ENCODE data around the gene DNAI1.

Gene DNAI1

DNA sequence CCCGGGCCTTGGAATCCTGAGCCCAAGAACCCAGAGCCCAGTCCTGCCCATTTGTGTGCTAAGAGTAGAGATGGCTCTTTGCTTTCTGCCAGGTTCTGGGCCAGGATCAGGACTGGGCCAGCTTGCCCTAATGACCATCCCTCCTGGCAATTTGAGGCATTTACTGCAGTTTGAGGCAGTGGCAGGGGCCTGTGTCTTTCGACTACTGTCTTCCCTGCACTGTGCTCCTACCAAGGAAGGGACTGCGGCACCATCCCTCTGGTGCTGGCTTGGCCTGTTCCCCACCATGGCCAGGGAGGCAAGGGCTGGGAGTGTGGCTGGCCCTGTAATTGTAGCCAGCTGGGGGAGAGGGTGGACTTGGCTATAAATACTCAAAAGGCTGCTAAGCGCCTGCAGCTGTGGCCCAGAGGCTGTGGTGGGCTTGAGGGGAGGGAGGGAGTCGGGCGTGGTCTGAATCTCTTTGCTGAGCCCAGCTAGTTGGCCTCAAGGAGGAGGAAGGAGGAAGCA is 59.6 kb downstream of the DNAI1 start:
- no peak overlapping the region for H3K9ac ChIP-seq (ENCODE audit: low read length)
- H3K27ac ChIP-seq (ENCODE audit: low read depth, low read length) = no peak overlapping the region
- no peaks in the 10 kb centered on the region for H3K9me3 ChIP-seq (ENCODE audit: insufficient read depth, low read length)

DNA sequence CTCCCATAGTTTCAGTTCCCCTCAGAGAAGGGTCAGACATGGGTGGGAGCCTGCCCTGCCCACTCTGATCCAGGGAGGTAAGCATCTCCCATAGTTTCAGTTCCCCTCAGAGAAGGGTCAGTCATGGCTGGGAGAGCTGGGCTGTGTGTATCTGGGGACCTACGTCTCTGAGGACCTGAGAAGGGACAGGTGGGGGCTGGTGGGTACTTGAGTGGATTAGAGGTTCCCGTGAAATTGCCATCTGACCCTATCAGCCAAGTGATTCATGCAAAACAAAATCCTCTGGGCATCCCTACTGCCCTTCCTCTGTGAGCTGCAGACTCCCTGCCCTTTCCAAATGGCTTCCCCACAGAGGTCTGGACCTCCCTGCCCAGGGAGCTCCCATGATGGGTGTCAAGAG is 60.3 kb downstream of the DNAI1 start:
- no peaks in the 10 kb centered on the region for H3K9me3 ChIP-seq (ENCODE audit: insufficient read depth, low read length)
- H2AFZ ChIP-seq (ENCODE audit: low read depth, low read length, severe bottlenecking) = no peak overlapping the region

More for the DNA sequence above, 59.6 kb downstream of the DNAI1 start:
- Histone ChIP-seq H3K4me3 (ENCODE audit: insufficient read depth, low read length, poor library complexity, severe bottlenecking) (no peak overlapping the region), H3K9me2 (replicated peaks; ENCODE audit: insufficient read depth, low read length) (no peaks in the 10 kb centered on the region), H3K27me3 (ENCODE audit: low read length) (no peaks in the 10 kb centered on the region), H3K4me2 (ENCODE audit: low read depth, low read length, poor library complexity, severe bottlenecking) (no peak overlapping the region), H3K36me3 (ENCODE audit: low read length) (no peaks in the 10 kb centered on the region), H4K20me1 (ENCODE audit: low read depth, low read length) (no peaks in the 10 kb centered on the region), H3F3A (ENCODE audit: insufficient read depth) (no peaks in the 10 kb centered on the region), H2AFZ (ENCODE audit: low read depth, low read length, severe bottlenecking) (no peak overlapping the region), H3K79me2 (ENCODE audit: insufficient read depth, low read length) (no peaks in the 10 kb centered on the region)
- TF ChIP-seq, protein P1, sequence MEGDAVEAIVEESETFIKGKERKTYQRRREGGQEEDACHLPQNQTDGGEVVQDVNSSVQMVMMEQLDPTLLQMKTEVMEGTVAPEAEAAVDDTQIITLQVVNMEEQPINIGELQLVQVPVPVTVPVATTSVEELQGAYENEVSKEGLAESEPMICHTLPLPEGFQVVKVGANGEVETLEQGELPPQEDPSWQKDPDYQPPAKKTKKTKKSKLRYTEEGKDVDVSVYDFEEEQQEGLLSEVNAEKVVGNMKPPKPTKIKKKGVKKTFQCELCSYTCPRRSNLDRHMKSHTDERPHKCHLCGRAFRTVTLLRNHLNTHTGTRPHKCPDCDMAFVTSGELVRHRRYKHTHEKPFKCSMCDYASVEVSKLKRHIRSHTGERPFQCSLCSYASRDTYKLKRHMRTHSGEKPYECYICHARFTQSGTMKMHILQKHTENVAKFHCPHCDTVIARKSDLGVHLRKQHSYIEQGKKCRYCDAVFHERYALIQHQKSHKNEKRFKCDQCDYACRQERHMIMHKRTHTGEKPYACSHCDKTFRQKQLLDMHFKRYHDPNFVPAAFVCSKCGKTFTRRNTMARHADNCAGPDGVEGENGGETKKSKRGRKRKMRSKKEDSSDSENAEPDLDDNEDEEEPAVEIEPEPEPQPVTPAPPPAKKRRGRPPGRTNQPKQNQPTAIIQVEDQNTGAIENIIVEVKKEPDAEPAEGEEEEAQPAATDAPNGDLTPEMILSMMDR (IDR thresholded peaks at IDR 0.05; ENCODE audit: insufficient read depth, low read length, poor library complexity, severe bottlenecking) = no peak
- TF ChIP-seq EZH2phosphoT487 (conservative IDR thresholded peaks at IDR 0.05; ENCODE audit: low read length) = no peak

DNA sequence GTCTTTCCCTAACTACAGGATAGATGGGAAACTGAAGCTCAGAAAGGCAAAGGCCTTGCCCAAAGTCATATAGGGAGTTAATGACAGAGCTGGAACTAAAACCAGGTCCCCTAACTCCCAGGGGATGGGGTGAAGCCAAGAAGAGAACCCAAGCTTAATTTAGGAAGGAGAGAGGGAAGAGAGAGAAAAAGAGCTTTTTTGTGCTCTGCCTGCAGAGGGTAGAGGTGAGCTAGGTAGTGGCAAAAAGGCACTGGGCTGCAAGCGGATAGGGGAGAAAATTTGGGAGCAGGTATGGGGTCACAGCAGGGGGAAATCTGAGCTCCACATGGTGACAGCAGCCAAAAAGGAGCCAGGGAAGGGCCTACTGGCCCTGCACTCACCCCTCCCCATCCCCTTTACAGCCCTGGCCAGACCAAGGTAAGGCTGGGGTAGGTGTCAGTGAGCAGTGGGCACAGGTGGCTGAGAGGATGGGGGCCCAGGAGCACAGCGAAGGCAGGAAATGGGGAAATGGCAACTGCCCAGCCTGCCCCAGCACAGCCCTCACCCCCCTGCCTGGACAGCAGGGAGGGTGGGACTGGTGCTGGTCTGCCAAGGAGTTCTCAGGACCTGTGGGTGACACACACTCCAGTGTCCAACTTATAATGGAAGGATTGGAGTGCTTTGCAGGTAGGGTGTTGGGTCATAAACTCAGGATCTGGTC is 60.9 kb downstream of the DNAI1 start:
- H2AFZ ChIP-seq (ENCODE audit: low read depth, low read length, severe bottlenecking) = no peak overlapping the region
- H3K4me2 ChIP-seq (ENCODE audit: low read depth, low read length, poor library complexity, severe bottlenecking) = no peak overlapping the region
- H3K9me2 ChIP-seq (replicated peaks; ENCODE audit: insufficient read depth, low read length) = no peaks in the 10 kb centered on the region
- H3K4me3 ChIP-seq (ENCODE audit: insufficient read depth, low read length, poor library complexity, severe bottlenecking) = no peak overlapping the region
- no peak overlapping the region for H3K9ac ChIP-seq (ENCODE audit: low read length)
- H3K9me3 ChIP-seq (ENCODE audit: insufficient read depth, low read length) = no peaks in the 10 kb centered on the region
- no peak overlapping the region for H3K27ac ChIP-seq (ENCODE audit: low read depth, low read length)
- no peaks in the 10 kb centered on the region for H3K27me3 ChIP-seq (ENCODE audit: low read length)
- H3K36me3 ChIP-seq (ENCODE audit: low read length) = no peaks in the 10 kb centered on the region
- no peaks in the 10 kb centered on the region for H3K79me2 ChIP-seq (ENCODE audit: insufficient read depth, low read length)
- H3F3A ChIP-seq (ENCODE audit: insufficient read depth) = no peaks in the 10 kb centered on the region
- TF ChIP-seq, protein P1 (IDR thresholded peaks at IDR 0.05; ENCODE audit: insufficient read depth, low read length, poor library complexity, severe bottlenecking) = peak; percentile 15
- no peak for TF ChIP-seq EZH2phosphoT487 (conservative IDR thresholded peaks at IDR 0.05; ENCODE audit: low read length)
- no peaks in the 10 kb centered on the region for H4K20me1 ChIP-seq (ENCODE audit: low read depth, low read length)

More for the DNA sequence above, 60.3 kb downstream of the DNAI1 start:
- no peaks in the 10 kb centered on the region for H3K27me3 ChIP-seq (ENCODE audit: low read length)
- H3K36me3 ChIP-seq (ENCODE audit: low read length) = no peaks in the 10 kb centered on the region
- H3K79me2 ChIP-seq (ENCODE audit: insufficient read depth, low read length) = no peaks in the 10 kb centered on the region
- no peak overlapping the region for H3K27ac ChIP-seq (ENCODE audit: low read depth, low read length)
- no peak overlapping the region for H3K9ac ChIP-seq (ENCODE audit: low read length)
- no peaks in the 10 kb centered on the region for H3K9me2 ChIP-seq (replicated peaks; ENCODE audit: insufficient read depth, low read length)
- H4K20me1 ChIP-seq (ENCODE audit: low read depth, low read length) = no peaks in the 10 kb centered on the region
- no peak overlapping the region for H3K4me3 ChIP-seq (ENCODE audit: insufficient read depth, low read length, poor library complexity, severe bottlenecking)
- TF ChIP-seq, protein P1 (IDR thresholded peaks at IDR 0.05; ENCODE audit: insufficient read depth, low read length, poor library complexity, severe bottlenecking) = no peak
- TF ChIP-seq EZH2phosphoT487 (conservative IDR thresholded peaks at IDR 0.05; ENCODE audit: low read length) = no peak
- H3K4me2 ChIP-seq (ENCODE audit: low read depth, low read length, poor library complexity, severe bottlenecking) = no peak overlapping the region
- H3F3A ChIP-seq (ENCODE audit: insufficient read depth) = no peaks in the 10 kb centered on the region

All from SU-DHL-6 (cell line).